GM18951 (cell line): ENCODE data around the gene OR13C8.
"Not testable (repeated sequence)": the region's sequence is repeated elsewhere in the genome, so short reads cannot be mapped to it uniquely, and the experiment has no call there.

Experiments
- POLR2A ChIP-seq: IDR thresholded peaks from 4 replicates; pipeline ENCODE4 v1.6.1; 2011; ENCODE audit warnings: mild to moderate bottlenecking; ENCODE audit not compliant: insufficient read length, insufficient read depth; ENCODE audit errors: extremely low read depth
- in situ Hi-C: fragments of 300-500 bp; cut with MboI; formaldehyde crosslinking; loops from one replicate; pipeline ENCODE4 v1.12.0; 2022; ENCODE audit warnings: low sequenced_read_pairs, mixed read lengths, inconsistent platforms; ENCODE audit not compliant: unreplicated experiment

Gene OR13C8

DNA sequence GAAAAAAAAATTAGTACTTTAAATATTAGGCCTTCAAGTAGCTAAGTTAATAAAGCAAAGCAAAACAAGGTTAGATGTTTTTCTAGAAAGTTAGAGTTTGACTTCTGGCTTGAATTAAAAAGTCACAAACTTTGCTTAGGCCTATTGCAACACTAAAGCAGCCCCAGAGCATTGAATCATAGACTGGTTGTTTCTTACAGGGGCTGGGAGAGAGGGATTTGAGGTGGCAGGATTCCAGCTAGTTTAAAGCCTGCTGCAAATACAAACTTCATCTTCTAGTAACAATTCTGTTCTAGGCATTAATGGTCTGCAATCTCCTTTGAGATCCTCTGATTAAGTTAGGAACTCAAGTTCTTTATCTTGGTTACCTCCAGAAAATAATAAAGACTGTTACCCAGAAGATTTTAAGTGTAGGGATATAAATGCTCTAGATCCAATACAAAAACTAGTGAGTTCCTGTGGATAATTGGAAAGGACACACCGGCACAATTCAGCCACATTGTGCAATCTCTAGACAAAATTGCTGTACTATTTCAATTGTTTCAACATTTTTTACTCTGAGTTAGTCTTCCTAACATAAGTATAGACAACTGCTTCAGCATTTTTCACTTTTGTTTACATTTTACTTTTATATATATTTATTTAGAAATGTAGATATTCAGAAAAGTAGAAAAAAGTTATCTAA is 17.7 kb downstream of the OR13C8 start:
- in situ Hi-C loops: no loop called here
- no peak for TF ChIP-seq POLR2A

DNA sequence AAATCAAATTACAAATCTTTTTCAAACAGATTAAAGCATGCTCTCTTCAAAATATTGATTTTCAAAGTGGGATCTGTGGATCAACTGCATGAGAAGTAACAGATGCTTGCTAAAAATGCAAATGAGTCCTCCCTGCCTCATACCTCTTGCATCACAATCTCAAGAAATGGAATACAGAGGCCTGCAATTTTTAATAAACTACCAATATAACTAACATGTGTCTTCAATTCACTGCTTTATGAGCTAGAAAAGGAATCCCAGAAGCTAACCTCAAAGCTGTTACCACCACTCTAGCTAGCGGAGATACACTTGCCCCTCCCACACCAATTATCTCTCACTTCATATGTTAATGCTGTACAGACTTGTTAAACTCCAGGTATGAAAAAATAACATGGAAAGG is 20.7 kb downstream of the OR13C8 start:
- in situ Hi-C loops: no loop called here
- no peak for TF ChIP-seq POLR2A

DNA sequence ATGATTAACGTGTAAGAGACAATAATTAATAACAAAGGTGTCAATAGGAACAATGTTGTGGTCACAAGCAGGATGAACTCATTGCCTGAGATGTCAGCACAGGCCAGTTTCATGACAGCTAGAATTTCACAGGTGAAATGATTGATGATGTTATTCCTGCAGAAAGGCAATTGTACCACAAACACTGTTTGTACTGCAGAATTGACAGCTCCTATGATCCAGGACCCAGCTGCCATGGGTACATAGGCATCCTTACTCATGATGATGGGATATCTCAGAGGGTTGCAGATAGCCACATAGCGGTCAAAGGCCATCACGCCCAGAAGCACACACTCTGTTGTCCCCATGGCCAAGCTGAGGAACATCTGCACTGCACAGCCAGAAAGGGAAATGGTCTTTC is 29.8 kb downstream of the OR13C8 start:
- in situ Hi-C loops: not testable (repeated sequence)

DNA sequence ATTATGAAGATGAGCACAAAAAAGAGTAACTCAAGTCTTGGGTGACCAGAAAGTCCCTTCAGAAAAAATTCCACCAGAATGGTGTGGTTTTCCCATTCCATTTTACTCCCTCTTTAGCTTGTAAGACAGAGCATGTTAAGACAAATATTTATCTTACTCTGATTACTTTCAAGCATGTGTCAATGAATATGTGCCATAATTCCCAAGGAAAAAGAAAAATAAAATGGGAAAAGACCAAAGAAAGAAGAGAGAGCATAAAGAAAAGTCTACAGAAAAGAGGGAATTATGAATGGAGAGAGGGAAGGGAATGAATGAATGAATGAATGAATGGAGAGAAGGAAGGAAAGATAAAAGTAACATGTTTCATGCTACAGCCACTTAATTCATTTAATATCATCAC is 30.3 kb downstream of the OR13C8 start, which contains the start of gene OR13C5:
Gene OR13C5, minus strand, starts transcription at position 101 of the 400 bp plus-strand sequence. Its CDS starts 0 bp downstream, at position 101.
- in situ Hi-C loops: not testable (repeated sequence)

DNA sequence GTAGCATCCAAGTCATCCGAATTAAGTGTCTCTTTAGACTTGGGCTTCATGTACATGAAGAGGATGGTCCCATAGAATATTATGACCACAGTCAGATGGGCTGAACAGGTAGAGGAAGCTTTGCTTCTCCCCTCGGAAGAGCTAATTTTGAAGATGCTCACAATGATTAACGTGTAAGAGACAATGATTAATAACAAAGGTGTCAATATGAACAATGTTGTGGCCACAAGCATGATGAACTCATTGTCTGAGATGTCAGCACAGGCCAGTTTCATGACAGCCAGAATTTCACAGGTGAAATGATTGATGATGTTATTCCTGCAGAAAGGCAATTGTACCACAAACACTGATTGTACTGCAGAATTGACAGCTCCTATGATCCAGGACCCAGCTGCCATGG is 35.8 kb downstream of the OR13C8 start:
- in situ Hi-C loops: no loop called here

DNA sequence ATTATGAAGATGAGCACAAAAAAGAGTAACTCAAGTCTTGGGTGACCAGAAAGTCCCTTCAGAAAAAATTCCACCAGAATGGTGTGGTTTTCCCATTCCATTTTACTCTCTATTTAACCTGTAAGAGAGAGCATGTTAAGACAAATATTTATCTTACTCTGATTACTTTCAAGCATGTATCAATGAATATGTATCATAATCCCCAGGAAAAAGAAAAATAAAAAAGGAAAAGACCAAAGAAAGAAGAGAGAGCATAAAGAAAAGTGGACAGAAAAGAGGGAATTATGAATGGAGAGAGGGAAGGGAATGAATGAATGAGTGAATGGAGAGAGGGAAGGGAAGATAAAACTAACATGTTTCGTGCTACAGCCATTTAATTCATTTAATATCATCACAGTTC is 36.6 kb downstream of the OR13C8 start, which contains the start of gene OR13C2:
Gene OR13C2, minus strand, starts transcription at position 101 of the 400 bp plus-strand sequence. Its CDS starts 0 bp downstream, at position 101.
- in situ Hi-C loops: not testable (repeated sequence)

More for the DNA sequence above, 35.8 kb downstream of the OR13C8 start:
- no peak for TF ChIP-seq POLR2A

DNA sequence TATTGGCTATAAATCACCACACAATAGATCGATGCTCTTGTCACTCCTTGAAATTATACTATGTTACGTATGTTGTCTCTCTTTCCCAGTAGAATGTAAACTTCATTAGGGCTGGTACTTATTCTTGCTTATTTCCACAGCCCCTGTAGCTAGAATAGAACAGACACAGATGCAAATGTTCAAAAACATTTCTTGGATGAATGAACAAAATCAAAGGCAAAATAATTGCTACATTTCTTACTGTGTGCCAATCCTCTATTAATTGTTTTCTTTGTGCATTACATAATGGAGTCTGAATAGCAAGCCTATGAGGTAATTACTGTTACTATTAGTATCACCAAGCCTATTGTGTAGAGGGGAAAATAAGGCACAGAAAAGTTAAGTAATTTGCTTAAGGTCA is 37.2 kb downstream of the OR13C8 start:
- no peak for TF ChIP-seq POLR2A
- in situ Hi-C loops: no loop called here

DNA sequence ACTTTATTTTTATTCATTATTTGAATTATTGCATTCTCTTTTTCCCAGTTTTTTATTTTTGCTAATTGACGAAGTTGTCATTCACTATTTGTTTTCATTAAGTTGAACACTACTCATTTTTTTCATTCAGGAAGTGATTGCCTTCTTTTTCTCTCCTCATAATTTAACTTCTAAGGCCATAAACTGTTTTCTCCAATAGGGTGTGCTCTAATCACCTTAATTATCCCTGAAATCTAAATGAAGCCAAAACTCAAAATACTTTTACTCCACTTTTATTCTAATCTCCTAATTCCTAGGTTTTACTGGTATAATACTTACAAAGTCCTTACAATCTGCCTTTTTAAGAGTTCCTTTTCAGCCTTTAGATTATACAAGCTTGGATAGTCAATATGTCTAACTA is 39.4 kb downstream of the OR13C8 start:
- no peak for TF ChIP-seq POLR2A
- in situ Hi-C loops: no loop called here

DNA sequence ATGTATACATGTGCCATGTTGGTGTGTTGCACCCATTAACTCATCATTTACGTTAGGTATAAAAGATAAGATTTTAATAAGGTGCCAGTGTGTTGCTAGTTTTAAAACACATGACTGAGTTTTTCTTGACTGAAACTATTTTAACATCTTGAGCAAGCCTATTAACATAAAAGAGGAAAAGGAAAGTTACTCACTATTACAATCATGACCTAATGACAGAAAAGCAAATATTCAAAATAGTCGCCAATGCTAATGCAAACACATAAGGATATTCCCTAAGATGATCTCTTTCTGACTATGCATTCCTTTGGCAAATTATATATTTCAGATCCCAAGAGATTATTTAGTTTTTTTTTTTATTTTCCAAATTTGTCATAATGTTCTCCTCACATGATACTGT is 42.2 kb downstream of the OR13C8 start:
- TF ChIP-seq POLR2A: no peak
- in situ Hi-C loops: no loop called here

DNA sequence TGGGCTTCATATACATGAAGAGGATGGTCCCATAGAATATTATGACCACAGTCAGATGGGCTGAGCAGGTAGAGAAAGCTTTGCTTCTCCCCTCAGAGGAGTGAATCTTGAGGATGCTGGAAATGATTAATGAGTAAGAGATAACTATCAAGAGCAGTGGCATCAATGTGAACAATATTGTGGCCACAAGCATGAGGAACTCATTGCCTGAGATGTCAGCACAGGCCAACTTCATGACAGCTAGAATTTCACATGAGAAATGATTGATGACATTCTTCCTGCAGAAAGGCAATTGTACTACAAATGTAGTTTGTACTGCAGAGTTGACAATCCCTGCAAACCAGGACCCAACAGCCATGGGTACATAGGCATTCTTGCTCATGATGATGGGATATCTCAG is 48.5 kb downstream of the OR13C8 start:
- TF ChIP-seq POLR2A: no peak
- in situ Hi-C loops: no loop called here

DNA sequence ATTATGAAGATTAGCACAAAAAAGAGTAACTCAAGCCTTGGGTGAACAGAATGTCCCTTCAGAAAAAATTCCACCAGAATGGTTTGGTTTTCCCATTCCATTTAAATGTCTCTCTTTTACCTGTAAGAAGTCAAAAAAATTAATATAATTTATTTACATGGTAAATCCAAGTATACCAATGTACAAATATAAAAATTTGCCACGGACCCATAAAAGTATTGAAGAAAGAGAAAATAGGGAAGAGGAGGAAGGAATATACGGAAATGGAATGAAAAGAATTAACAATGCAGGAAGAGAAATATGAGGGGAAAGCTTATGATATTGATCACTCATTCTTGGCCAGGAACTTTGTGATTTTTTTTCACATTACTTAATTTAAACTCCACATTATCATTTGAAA is 49.1 kb downstream of the OR13C8 start, which contains the start of gene OR13C9:
Gene OR13C9, minus strand, starts transcription at position 101 of the 400 bp plus-strand sequence. Its CDS starts 0 bp downstream, at position 101.
- in situ Hi-C loops: no loop called here
- TF ChIP-seq POLR2A: no peak
